Measurements from ENCODE around the gene ESYT1.

- TF ChIP-seq GATA3 (IDR thresholded peaks at IDR 0.05; ENCODE audit: low read depth, low read length) (no peak), GATA2 (IDR thresholded peaks at IDR 0.05; ENCODE audit: low read depth, low read length) (no peak)
These were observed 1.3 kb downstream of the ESYT1 start for GRCh38 chr12:56129206-56129941.
